Suppressor macrophage treated with lipopolysaccharide for 1 hour (primary cell): ENCODE data around the gene SESN3.

Source experiments
- DNase-seq, 3 donors: peaks; one replicate each; pipeline ENCODE4 v3.0.0-alpha.2; 2020 to 2022

Gene SESN3

GRCh38 chr11:95115597-95115996, 115.4 kb downstream of the SESN3 start:
- DNase-seq: no peak
